ENCODE measurements around the gene FCRLA. TPM values are rescaled to one million over a fixed set of nuclear protein-coding genes. Genes with fewer than 3 reads are reported as not detected.
A peak's percentile ranks its signal among the peaks of the same experiment; 100 is the strongest.

Gene FCRLA
- total RNA-seq, 1 experiment from 2014 or later, result 0.25 TPM

- TF ChIP-seq ZBTB33 (IDR thresholded peaks at IDR 0.05; ENCODE audit: extremely low read depth, insufficient replicate concordance, low read length), result no peak
- TF ChIP-seq POLR2AphosphoS5 (IDR thresholded peaks at IDR 0.05; ENCODE audit: low read depth, low read length), result peak; percentile 89
- no peak for TF ChIP-seq SRF (IDR thresholded peaks at IDR 0.05; ENCODE audit: low read depth)
- TF ChIP-seq EZH2phosphoT487 (IDR thresholded peaks at IDR 0.05; ENCODE audit: borderline replicate concordance), result no peak
- TF ChIP-seq SIN3A (IDR thresholded peaks at IDR 0.05; ENCODE audit: low read depth), result peak; percentile 82
- TF ChIP-seq ZFX (IDR thresholded peaks at IDR 0.05), result peak; percentile 91
- TF ChIP-seq CTCF (IDR thresholded peaks at IDR 0.05 in 2 of 3, conservative IDR thresholded peaks at IDR 0.05 in 1 of 3; ENCODE audit: borderline replicate concordance in 1 of 3, insufficient read depth in 1 of 3, low read depth in 2 of 3, low read length in 2 of 3), result 0 out of 6 replicates have a peak, but pooled peaks of 2 of the 3 experiments have one; percentile 1 to 10
- no peak for TF ChIP-seq FOSL1 (IDR thresholded peaks at IDR 0.05; ENCODE audit: low read depth)
These were observed 42.7 kb downstream of the FCRLA start, which contains the start of gene DUSP12 (continued) for GRCh38 chr1:161749509-161750407.
